ENCODE data around the gene GIGYF1. TPM values are rescaled to one million over a fixed set of nuclear protein-coding genes. Genes with fewer than 3 reads are reported as not detected.
A peak's percentile ranks its signal among the peaks of the same experiment; 100 is the strongest.
"Not testable (repeated sequence)": the region's sequence is repeated elsewhere in the genome, so short reads cannot be mapped to it uniquely, and the experiment has no call there.

Gene GIGYF1, protein sequence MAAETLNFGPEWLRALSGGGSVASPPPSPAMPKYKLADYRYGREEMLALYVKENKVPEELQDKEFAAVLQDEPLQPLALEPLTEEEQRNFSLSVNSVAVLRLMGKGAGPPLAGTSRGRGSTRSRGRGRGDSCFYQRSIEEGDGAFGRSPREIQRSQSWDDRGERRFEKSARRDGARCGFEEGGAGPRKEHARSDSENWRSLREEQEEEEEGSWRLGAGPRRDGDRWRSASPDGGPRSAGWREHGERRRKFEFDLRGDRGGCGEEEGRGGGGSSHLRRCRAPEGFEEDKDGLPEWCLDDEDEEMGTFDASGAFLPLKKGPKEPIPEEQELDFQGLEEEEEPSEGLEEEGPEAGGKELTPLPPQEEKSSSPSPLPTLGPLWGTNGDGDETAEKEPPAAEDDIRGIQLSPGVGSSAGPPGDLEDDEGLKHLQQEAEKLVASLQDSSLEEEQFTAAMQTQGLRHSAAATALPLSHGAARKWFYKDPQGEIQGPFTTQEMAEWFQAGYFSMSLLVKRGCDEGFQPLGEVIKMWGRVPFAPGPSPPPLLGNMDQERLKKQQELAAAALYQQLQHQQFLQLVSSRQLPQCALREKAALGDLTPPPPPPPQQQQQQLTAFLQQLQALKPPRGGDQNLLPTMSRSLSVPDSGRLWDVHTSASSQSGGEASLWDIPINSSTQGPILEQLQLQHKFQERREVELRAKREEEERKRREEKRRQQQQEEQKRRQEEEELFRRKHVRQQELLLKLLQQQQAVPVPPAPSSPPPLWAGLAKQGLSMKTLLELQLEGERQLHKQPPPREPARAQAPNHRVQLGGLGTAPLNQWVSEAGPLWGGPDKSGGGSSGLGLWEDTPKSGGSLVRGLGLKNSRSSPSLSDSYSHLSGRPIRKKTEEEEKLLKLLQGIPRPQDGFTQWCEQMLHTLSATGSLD (N-terminal part only)
- 2.6 and 4.1 TPM in 2 replicates for total RNA-seq (2014; rRNA removed; shearing (Covaris generic))

- peak; percentile 58 for DNase-seq (ENCODE audit: low spot score)
These were observed at the start of gene GIGYF1 for GRCh38 chr7:100694098-100694745. Gene GIGYF1, minus strand, starts transcription at chr7:100694250. Its CDS starts 6,012 bp downstream, at chr7:100688238.

- DNase-seq (ENCODE audit: low spot score): no peak
These were observed 45.9 kb upstream of the GIGYF1 start for GRCh38 chr7:100739934-100740333.

GRCh38 chr7:100736671-100737070, 42.6 kb upstream of the GIGYF1 start:
- DNase-seq (ENCODE audit: low spot score): no peak

DNA sequence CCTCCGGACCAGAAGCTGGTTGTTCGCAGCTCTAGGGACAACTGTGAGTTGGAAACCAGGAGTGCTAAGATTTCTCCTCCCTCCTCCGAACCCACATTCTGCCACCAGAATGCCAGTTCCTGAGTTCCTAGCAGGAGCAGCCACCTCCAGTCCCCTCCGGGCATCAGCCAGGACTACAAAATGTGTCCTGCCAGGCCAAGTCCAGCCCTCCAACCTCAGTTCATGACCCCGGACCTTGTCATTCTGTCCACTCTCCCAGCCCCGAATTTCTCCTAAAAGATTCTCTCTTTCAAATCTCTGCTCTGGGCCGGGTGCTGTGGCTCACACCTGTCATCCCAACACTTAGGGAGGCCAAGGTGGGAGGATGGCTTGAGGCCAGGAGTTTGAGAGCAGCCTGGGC, 41.7 kb upstream of the GIGYF1 start:
- no peak for DNase-seq (ENCODE audit: low spot score)

- DNase-seq (ENCODE audit: low spot score): no peak
These were observed 38.0 kb upstream of the GIGYF1 start for GRCh38 chr7:100731937-100732636.

GRCh38 chr7:100730136-100730800, 36.2 kb upstream of the GIGYF1 start:
- DNase-seq (ENCODE audit: low spot score): no peak

DNA sequence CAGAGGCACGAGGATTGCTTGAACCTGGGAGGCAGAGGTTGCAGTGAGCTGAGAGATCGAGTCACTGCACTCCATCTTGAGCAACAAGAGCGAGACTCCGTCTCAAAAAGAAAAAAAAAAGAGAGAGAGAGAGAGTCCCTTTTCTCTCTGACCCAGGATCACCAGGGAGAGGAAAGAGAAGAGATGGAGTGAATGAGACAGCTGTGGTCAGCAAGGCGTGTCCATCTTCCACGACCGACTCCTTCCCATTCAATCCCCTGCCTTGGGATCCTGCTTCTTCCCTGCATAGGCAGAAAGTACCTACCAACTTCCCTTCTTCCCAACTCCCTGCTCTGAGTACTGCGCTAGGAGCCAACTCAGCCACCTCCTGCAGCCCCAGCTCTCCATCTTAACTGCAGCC, 34.1 kb upstream of the GIGYF1 start:
- DNase-seq (ENCODE audit: low spot score): no peak

GRCh38 chr7:100726996-100727761, 33.1 kb upstream of the GIGYF1 start:
- DNase-seq (ENCODE audit: low spot score): peak; percentile 40

DNA sequence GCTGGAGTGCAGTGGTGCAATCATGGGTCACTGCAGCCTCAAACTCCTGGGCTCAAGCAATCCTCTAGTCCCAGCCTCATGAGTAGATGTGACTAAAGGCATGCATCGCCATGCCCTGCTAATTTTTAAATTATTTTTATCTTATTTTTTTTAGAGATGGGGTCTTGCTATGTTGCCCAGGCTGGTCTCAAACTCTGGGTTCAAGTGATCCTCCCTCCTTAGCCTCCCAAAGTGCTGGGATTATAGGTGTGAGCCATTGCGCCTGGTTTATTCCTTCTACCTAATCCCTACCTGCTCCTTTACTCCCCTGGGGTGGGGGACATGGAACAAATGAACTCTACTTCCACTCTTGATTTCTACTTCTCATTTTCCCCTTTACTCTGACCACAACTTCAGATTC, 30.3 kb upstream of the GIGYF1 start:
- DNase-seq (ENCODE audit: low spot score): not testable (repeated sequence)

DNA sequence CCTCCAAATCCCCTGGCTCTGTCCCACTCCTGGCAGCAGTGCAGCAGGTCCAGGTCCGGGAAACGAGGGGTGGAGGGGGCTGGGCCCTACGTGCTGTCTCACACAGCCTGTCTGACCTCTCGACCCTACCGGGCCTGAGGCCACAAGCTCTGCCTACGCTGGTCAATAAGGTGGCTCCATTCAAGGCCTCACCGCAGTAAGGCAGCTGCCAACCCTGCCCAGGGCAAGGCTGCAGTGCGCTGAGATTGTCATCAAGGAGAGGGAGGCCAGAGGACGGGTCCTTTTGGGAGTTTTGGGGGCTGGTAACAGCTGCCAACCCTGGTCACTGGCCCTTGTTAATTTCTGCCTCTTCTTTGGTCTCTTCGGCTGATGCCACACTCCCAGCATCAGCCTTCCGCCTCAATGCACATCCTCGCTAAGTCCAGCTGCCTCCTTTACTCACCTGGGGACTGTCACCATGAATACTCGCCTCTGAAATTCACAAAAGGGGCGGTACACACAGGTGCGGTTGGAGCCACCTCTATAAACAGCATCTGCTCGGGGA, 29.8 kb upstream of the GIGYF1 start:
- DNase-seq (ENCODE audit: low spot score): no peak

DNA sequence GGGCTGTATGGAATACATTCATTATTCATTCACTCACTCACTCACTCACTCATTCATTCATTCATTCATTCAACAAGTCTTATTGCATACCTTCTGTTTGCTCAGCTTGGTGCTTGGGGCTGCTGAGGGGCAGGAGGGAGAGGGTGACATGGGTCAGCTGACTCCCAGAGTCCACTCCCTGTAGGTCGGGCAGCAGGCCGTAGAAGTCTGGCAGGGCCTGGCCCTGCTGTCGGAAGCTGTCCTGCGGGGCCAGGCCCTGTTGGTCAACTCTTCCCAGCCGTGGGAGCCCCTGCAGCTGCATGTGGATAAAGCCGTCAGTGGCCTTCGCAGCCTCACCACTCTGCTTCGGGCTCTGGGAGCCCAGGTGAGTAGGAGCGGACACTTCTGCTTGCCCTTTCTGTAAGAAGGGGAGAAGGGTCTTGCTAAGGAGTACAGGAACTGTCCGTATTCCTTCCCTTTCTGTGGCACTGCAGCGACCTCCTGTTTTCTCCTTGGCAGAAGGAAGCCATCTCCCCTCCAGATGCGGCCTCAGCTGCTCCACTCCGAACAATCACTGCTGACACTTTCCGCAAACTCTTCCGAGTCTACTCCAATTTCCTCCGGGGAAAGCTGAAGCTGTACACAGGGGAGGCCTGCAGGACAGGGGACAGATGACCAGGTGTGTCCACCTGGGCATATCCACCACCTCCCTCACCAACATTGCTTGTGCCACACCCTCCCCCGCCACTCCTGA, 28.6 kb upstream of the GIGYF1 start:
- DNase-seq (ENCODE audit: low spot score): no peak

GRCh38 chr7:100721505-100721812, 27.4 kb upstream of the GIGYF1 start:
- DNase-seq (ENCODE audit: low spot score): no peak

DNA sequence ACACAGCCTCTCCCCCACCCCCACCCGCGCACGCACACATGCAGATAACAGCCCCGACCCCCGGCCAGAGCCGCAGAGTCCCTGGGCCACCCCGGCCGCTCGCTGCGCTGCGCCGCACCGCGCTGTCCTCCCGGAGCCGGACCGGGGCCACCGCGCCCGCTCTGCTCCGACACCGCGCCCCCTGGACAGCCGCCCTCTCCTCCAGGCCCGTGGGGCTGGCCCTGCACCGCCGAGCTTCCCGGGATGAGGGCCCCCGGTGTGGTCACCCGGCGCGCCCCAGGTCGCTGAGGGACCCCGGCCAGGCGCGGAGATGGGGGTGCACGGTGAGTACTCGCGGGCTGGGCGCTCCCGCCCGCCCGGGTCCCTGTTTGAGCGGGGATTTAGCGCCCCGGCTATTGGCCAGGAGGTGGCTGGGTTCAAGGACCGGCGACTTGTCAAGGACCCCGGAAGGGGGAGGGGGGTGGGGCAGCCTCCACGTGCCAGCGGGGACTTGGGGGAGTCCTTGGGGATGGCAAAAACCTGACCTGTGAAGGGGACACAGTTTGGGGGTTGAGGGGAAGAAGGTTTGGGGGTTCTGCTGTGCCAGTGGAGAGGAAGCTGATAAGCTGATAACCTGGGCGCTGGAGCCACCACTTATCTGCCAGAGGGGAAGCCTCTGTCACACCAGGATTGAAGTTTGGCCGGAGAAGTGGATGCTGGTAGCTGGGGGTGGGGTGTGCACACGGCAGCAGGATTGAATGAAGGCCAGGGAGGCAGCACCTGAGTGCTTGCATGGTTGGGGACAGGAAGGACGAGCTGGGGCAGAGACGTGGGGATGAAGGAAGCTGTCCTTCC, 26.8 kb upstream of the GIGYF1 start:
- no peak for DNase-seq (ENCODE audit: low spot score)

DNA sequence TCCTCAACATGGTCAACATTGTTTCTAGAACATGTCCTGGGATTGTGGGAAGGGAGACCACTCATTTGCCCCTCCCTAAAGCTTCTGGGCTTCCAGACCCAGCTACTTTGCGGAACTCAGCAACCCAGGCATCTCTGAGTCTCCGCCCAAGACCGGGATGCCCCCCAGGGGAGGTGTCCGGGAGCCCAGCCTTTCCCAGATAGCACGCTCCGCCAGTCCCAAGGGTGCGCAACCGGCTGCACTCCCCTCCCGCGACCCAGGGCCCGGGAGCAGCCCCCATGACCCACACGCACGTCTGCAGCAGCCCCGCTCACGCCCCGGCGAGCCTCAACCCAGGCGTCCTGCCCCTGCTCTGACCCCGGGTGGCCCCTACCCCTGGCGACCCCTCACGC, 26.2 kb upstream of the GIGYF1 start, which contains the start of gene EPO:
Gene EPO (plus strand): TSS at position 190 of the 392 bp plus-strand sequence. CDS start 513 bp downstream, outside the sequence.
- DNase-seq (ENCODE audit: low spot score): no peak

- no peak for DNase-seq (ENCODE audit: low spot score)
These were observed 25.7 kb upstream of the GIGYF1 start for GRCh38 chr7:100719523-100720278.

GRCh38 chr7:100717073-100717472, 23.0 kb upstream of the GIGYF1 start:
- not testable (repeated sequence) for DNase-seq (ENCODE audit: low spot score)

- no peak for DNase-seq (ENCODE audit: low spot score)
These were observed 20.7 kb upstream of the GIGYF1 start for GRCh38 chr7:100714725-100715124.

GRCh38 chr7:100711369-100711768, 17.3 kb upstream of the GIGYF1 start:
- no peak for DNase-seq (ENCODE audit: low spot score)
